MG63 (cell line): ENCODE measurements around the gene PPP1R13L. TPM values are rescaled to one million over a fixed set of nuclear protein-coding genes. Genes with fewer than 3 reads are reported as not detected.
A peak's percentile ranks its signal among the peaks of the same experiment; 100 is the strongest.
"Not testable (repeated sequence)": the region's sequence is repeated elsewhere in the genome, so short reads cannot be mapped to it uniquely, and the experiment has no call there.

Experiments
- DNase-seq: peaks from one replicate; pipeline ENCODE4 v3.0.0-alpha.2; 2020
- H3K27me3 ChIP-seq: fragments of 250-450 bp; sonication (Bioruptor Pico); 2 replicates; pipeline ENCODE4 v1.5.1; 2020; ENCODE audit warnings: mild to moderate bottlenecking, moderate library complexity
- H3K36me3 ChIP-seq: fragments of 250-450 bp; sonication (Bioruptor Pico); 2 replicates; pipeline ENCODE4 v1.5.1; 2020; ENCODE audit warnings: mild to moderate bottlenecking, moderate library complexity
- H3K4me3 ChIP-seq: fragments of 250-450 bp; sonication (Bioruptor Pico); 2 replicates; pipeline ENCODE4 v1.5.1; 2020; ENCODE audit warnings: mild to moderate bottlenecking, moderate library complexity
- H3K9me3 ChIP-seq: fragments of 250-450 bp; sonication (Bioruptor Pico); 2 replicates; pipeline ENCODE4 v1.5.1; 2020; ENCODE audit warnings: mild to moderate bottlenecking, moderate library complexity
- total RNA-seq: library from RNA; depleted of rRNA; stranded (reverse); fragments of >200 nt; shearing (Covaris generic); gene quantifications from 2 replicates; pipeline ENCODE4 v1.2.3, GENCODE V29; 2014; ENCODE audit warnings: low replicate concordance

The PPP1R13L gene
- total RNA-seq, 1 experiment from 2014 or later = 5.5 TPM

- DNase-seq = no peak
- peak overlapping the region; percentile 57 for H3K4me3 ChIP-seq
- no peaks in the 10 kb centered on the region for H3K36me3 ChIP-seq
- H3K27me3 ChIP-seq = no peaks in the 10 kb centered on the region
- H3K9me3 ChIP-seq = no peaks in the 10 kb centered on the region
These were observed 35.4 kb upstream of the PPP1R13L start for GRCh38 chr19:45440259-45440638.

- H3K27me3 ChIP-seq = no peaks in the 10 kb centered on the region
- no peaks in the 10 kb centered on the region for H3K9me3 ChIP-seq
- no peaks in the 10 kb centered on the region for H3K36me3 ChIP-seq
- DNase-seq = peak; percentile 84
- peak overlapping the region; percentile 57 for H3K4me3 ChIP-seq
These were observed 34.8 kb upstream of the PPP1R13L start for GRCh38 chr19:45439569-45440258.

- Histone ChIP-seq H3K36me3 (no peaks in the 10 kb centered on the region), H3K27me3 (no peaks in the 10 kb centered on the region), H3K4me3 (peak overlapping the region; percentile 57), H3K9me3 (no peaks in the 10 kb centered on the region)
- no peak for DNase-seq
These were observed 34.3 kb upstream of the PPP1R13L start for GRCh38 chr19:45439190-45439568.

- no peaks in the 10 kb centered on the region for H3K36me3 ChIP-seq
- no peak for DNase-seq
- H3K9me3 ChIP-seq = no peaks in the 10 kb centered on the region
- no peak overlapping the region for H3K4me3 ChIP-seq
- H3K27me3 ChIP-seq = no peaks in the 10 kb centered on the region
These were observed 32.5 kb upstream of the PPP1R13L start for GRCh38 chr19:45437328-45437727.

GRCh38 chr19:45432543-45432942, 27.7 kb upstream of the PPP1R13L start:
- not testable (repeated sequence) for H3K4me3 ChIP-seq, DNase-seq, H3K27me3 ChIP-seq, H3K9me3 ChIP-seq, H3K36me3 ChIP-seq

- not testable (repeated sequence) for DNase-seq, H3K27me3 ChIP-seq, H3K9me3 ChIP-seq, H3K4me3 ChIP-seq, H3K36me3 ChIP-seq
These were observed 26.1 kb upstream of the PPP1R13L start for GRCh38 chr19:45431008-45431407.

GRCh38 chr19:45429896-45430295, 25.0 kb upstream of the PPP1R13L start:
- not testable (repeated sequence) for H3K27me3 ChIP-seq, H3K9me3 ChIP-seq, H3K4me3 ChIP-seq, H3K36me3 ChIP-seq, DNase-seq

GRCh38 chr19:45428384-45429231, 23.7 kb upstream of the PPP1R13L start:
- peak; percentile 42 for DNase-seq
- H3K36me3 ChIP-seq = no peaks in the 10 kb centered on the region
- no peaks in the 10 kb centered on the region for H3K9me3 ChIP-seq
- peak overlapping the region; percentile 47 for H3K4me3 ChIP-seq
- no peaks in the 10 kb centered on the region for H3K27me3 ChIP-seq

- Histone ChIP-seq H3K9me3 (no peaks in the 10 kb centered on the region), H3K27me3 (no peaks in the 10 kb centered on the region), H3K4me3 (peak overlapping the region; percentile 86), H3K36me3 (peaks cover 30% of the 10 kb centered on the region)
- peak; percentile 98 for DNase-seq
These were observed 19.6 kb upstream of the PPP1R13L start for GRCh38 chr19:45424191-45425058.

GRCh38 chr19:45423589-45424190, 18.8 kb upstream of the PPP1R13L start, which contains the start of gene ERCC1:
Gene ERCC1, minus strand, starts transcription at chr19:45423917. Its CDS starts 543 bp downstream, at chr19:45423374.
- Histone ChIP-seq H3K4me3 (peak within 1 kb of the TSS; percentile 86), H3K36me3 (peaks cover 38% of the 10 kb centered on the region), H3K9me3 (no peaks in the 10 kb centered on the region), H3K27me3 (no peaks in the 10 kb centered on the region)
- DNase-seq = peak; percentile 96

GRCh38 chr19:45423033-45423588, 18.2 kb upstream of the PPP1R13L start:
- H3K27me3 ChIP-seq = no peaks in the 10 kb centered on the region
- peaks cover 43% of the 10 kb centered on the region for H3K36me3 ChIP-seq
- no peaks in the 10 kb centered on the region for H3K9me3 ChIP-seq
- peak overlapping the region; percentile 86 for H3K4me3 ChIP-seq
- DNase-seq = no peak

GRCh38 chr19:45421947-45422498, 17.2 kb upstream of the PPP1R13L start:
- Histone ChIP-seq H3K9me3 (no peaks in the 10 kb centered on the region), H3K36me3 (peaks cover 54% of the 10 kb centered on the region), H3K4me3 (no peak overlapping the region), H3K27me3 (no peaks in the 10 kb centered on the region)
- no peak for DNase-seq

GRCh38 chr19:45420871-45421270, 16.0 kb upstream of the PPP1R13L start:
- no peak for DNase-seq
- no peak overlapping the region for H3K4me3 ChIP-seq
- peaks cover 66% of the 10 kb centered on the region for H3K36me3 ChIP-seq
- no peaks in the 10 kb centered on the region for H3K27me3 ChIP-seq
- H3K9me3 ChIP-seq = no peaks in the 10 kb centered on the region

GRCh38 chr19:45420356-45420755, 15.5 kb upstream of the PPP1R13L start:
- DNase-seq = no peak
- Histone ChIP-seq H3K27me3 (no peaks in the 10 kb centered on the region), H3K36me3 (peaks cover 71% of the 10 kb centered on the region), H3K9me3 (no peaks in the 10 kb centered on the region), H3K4me3 (no peak overlapping the region)

- no peaks in the 10 kb centered on the region for H3K9me3 ChIP-seq
- H3K36me3 ChIP-seq = peaks cover 75% of the 10 kb centered on the region
- H3K27me3 ChIP-seq = no peaks in the 10 kb centered on the region
- H3K4me3 ChIP-seq = no peak overlapping the region
- DNase-seq = no peak
These were observed 15.0 kb upstream of the PPP1R13L start for GRCh38 chr19:45419895-45420294.

GRCh38 chr19:45419396-45419795, 14.5 kb upstream of the PPP1R13L start:
- no peak for DNase-seq
- Histone ChIP-seq H3K9me3 (no peaks in the 10 kb centered on the region), H3K4me3 (no peak overlapping the region), H3K27me3 (no peaks in the 10 kb centered on the region), H3K36me3 (peaks cover 80% of the 10 kb centered on the region)
